ENCODE results near the gene TP73.

GRCh38 chr1:3773572-3774275 is 121.4 kb downstream of the TP73 start:
- TF ChIP-seq CTCF (IDR thresholded peaks at IDR 0.05; ENCODE audit: low read depth, low read length) (no peak), EZH2phosphoT487 (IDR thresholded peaks at IDR 0.05; ENCODE audit: low read depth) (no peak)
